K562 (cell line): ENCODE measurements around the gene MBD3. TPM values are rescaled to one million over a fixed set of nuclear protein-coding genes. Genes with fewer than 3 reads are reported as not detected.

ENCODE experiments used
- ATAC-seq: fragments of 200-7000 bp; cut with Tn5 transposase; 3 replicates; pipeline ENCODE4 v1.9.1; 2020; ENCODE audit warnings: moderate library complexity
- BruUV-seq: library from RNA; stranded (reverse); fragments of 400-500 nt; replicated peaks from 2 replicates; lab custom pipeline; 2021; lab: Mats Ljungman, UMichigan
- CTCF ChIA-PET: fragments of 300-600 bp; formaldehyde crosslinking; extraction: SDS; loops from one replicate; lab custom pipeline; 2021; ENCODE audit warnings: low intra/inter-chr PET ratio; lab: Yijun Ruan, JAX
- POLR2A ChIA-PET: fragments of 300-600, 350-650 bp; sonication (Branson Sonifier 250); formaldehyde crosslinking; extraction: SDS; loops from one replicate; lab custom pipeline; 2021; ENCODE audit warnings: antibody characterized with exemption, inconsistent platforms; lab: Yijun Ruan, JAX
- DNase-seq, 4 experiments: peaks; one replicate each; pipeline versions ENCODE4 v3.0.0 to v3.0.0-alpha.2; 2011 to 2018; ENCODE audit warnings: low spot score in 3 of 4, mixed read lengths in 3 of 4; ENCODE audit errors: extremely low read depth in 1 of 4
- FAIRE-seq: peaks from 2 replicates; lab custom pipeline; 2011; peaks lifted over from hg19 to GRCh38; lab: Jason Lieb, UNC
- H2AFZ ChIP-seq: 2 replicates; pipeline ENCODE4 v1.6.0; 2011; ENCODE audit warnings: low read depth, low read length, control low read depth, inconsistent platforms
- H3K27ac ChIP-seq: fragments of 200-600 bp; 3 replicates; pipeline ENCODE4 v1.8.0; 2011; ENCODE audit warnings: low read depth, mild to moderate bottlenecking, control low read depth, inconsistent platforms, low read length, moderate library complexity, mixed read lengths; ENCODE audit errors: extremely low read depth
- H3K27me3 ChIP-seq, 2 experiments: fragments of 300-600 bp in 1 of 2; 2 replicates in 1 of 2; 3 replicates in 1 of 2; pipeline versions ENCODE4 v1.6.0 to v1.8.0; 2011; ENCODE audit warnings: inconsistent platforms in 2 of 2, low read length in 2 of 2, mild to moderate bottlenecking in 1 of 2, mixed read lengths in 1 of 2, moderate library complexity in 1 of 2; ENCODE audit not compliant: control insufficient read depth in 2 of 2, insufficient read depth in 2 of 2
- H3K36me3 ChIP-seq: fragments of 300-600 bp; 3 replicates; pipeline ENCODE4 v1.8.0; 2011; ENCODE audit warnings: mild to moderate bottlenecking, low read length, inconsistent platforms; ENCODE audit not compliant: control insufficient read depth, insufficient read depth
- H3K4me1 ChIP-seq, 2 experiments: fragments of 200-600 bp in 1 of 2; replicated peaks in 1 of 2; 2 replicates in 1 of 2; 3 replicates in 1 of 2; pipeline versions ENCODE4 v1.5.1 to v1.8.0; 2011; ENCODE audit warnings: inconsistent platforms in 2 of 2, low read length in 2 of 2, mild to moderate bottlenecking in 1 of 2, mixed read lengths in 1 of 2, moderate library complexity in 1 of 2; ENCODE audit not compliant: control insufficient read depth in 2 of 2, insufficient read depth in 2 of 2
- H3K4me2 ChIP-seq: 2 replicates; pipeline ENCODE4 v1.6.1; 2011; ENCODE audit warnings: low read length, control low read depth, inconsistent platforms, mixed read lengths; ENCODE audit not compliant: insufficient read depth
- H3K4me3 ChIP-seq: fragments of 200-600 bp; sonication (generic), shearing (Covaris generic); 2 replicates; pipeline ENCODE4 v1.5.1; 2016; ENCODE audit warnings: control low read depth, inconsistent platforms
- H3K79me2 ChIP-seq: fragments of 200-600 bp; 3 replicates; pipeline ENCODE4 v1.8.0; 2011; ENCODE audit warnings: low read length, inconsistent platforms; ENCODE audit not compliant: control insufficient read depth, insufficient read depth
- H3K9ac ChIP-seq, 2 experiments: 2 replicates each; pipeline versions ENCODE4 v1.6.0 to v1.6.1; 2011; ENCODE audit warnings: low read depth in 2 of 2, low read length in 2 of 2, control low read depth in 1 of 2, inconsistent platforms in 1 of 2, mild to moderate bottlenecking in 1 of 2, mixed read lengths in 1 of 2; ENCODE audit not compliant: insufficient read depth in 1 of 2
- H3K9me1 ChIP-seq: one replicate; pipeline ENCODE4 v1.6.0; 2011; ENCODE audit warnings: inconsistent platforms, mild to moderate bottlenecking, low read length, moderate library complexity; ENCODE audit not compliant: control insufficient read depth, insufficient read depth
- H3K9me3 ChIP-seq: replicated peaks from 2 replicates; pipeline ENCODE4 v1.5.1; 2011; ENCODE audit warnings: low read depth, low read length, inconsistent platforms; ENCODE audit not compliant: control insufficient read depth, insufficient read depth
- H4K20me1 ChIP-seq: replicated peaks from 2 replicates; pipeline ENCODE4 v1.6.1; 2011; ENCODE audit warnings: low read length, inconsistent platforms, mixed read lengths; ENCODE audit not compliant: control insufficient read depth, insufficient read depth
- CHD4 ChIP-seq: fragments of 200-600 bp; sonication (generic); IDR thresholded peaks from 3 replicates; pipeline ENCODE4 v1.6.1; 2012; ENCODE audit warnings: low read depth, mild to moderate bottlenecking, mixed read lengths, low read length, inconsistent platforms; ENCODE audit not compliant: insufficient read depth, insufficient replicate concordance, poor library complexity, severe bottlenecking
- EP300 ChIP-seq: IDR thresholded peaks from 2 replicates; pipeline ENCODE4 v1.6.1; 2012; ENCODE audit warnings: low read length, improper control_type of control experiment
- GTF3C2 ChIP-seq: IDR thresholded peaks from 3 replicates; pipeline ENCODE4 v1.6.1; 2011; ENCODE audit warnings: borderline replicate concordance, mild to moderate bottlenecking, moderate library complexity; ENCODE audit not compliant: insufficient read length; ENCODE audit errors: extremely low read depth
- HNRNPL ChIP-seq: fragments of 200-400 bp; formaldehyde crosslinking; IDR thresholded peaks from 2 replicates; pipeline ENCODE4 v1.6.1; 2017; ENCODE audit warnings: low read depth, mild to moderate bottlenecking, low read length
- POLR2G ChIP-seq: fragments of 200-400 bp; formaldehyde crosslinking; IDR thresholded peaks from 2 replicates; pipeline ENCODE4 v1.6.1; 2017; ENCODE audit warnings: low read depth, mild to moderate bottlenecking, antibody characterized with exemption, low read length, moderate library complexity
- RBM22 ChIP-seq: fragments of 200-400 bp; formaldehyde crosslinking; IDR thresholded peaks from 2 replicates; pipeline ENCODE4 v1.6.1; 2018; ENCODE audit warnings: low read length, low read depth; ENCODE audit not compliant: poor library complexity, severe bottlenecking
- WGBS: fragments of 100-300 bp; shearing (Covaris generic); methylation state at CpG from one replicate; pipeline ENCODE4 v1.1.6; 2016; ENCODE audit warnings: low coverage, mixed read lengths; ENCODE audit not compliant: insufficient coverage; ENCODE audit errors: missing lambda C conversion rate; 5-methylcytosine and 5-hydroxymethylcytosine counted together
- in situ Hi-C: fragments of 300-500 bp; cut with MboI; formaldehyde crosslinking; loops from 4 replicates; pipeline ENCODE4 v1.15.0; 2018; ENCODE audit warnings: inconsistent platforms, mixed read lengths
- intact Hi-C: fragments of 100-400 bp; cut with micrococcal nuclease; formaldehyde crosslinking; loops from 2 replicates; pipeline ENCODE4 v1.14.2; 2022
- polyA plus RNA-seq, 8 experiments: library from polyadenylated mRNA; depleted of rRNA in 4 of 8; stranded (reverse) in 5 of 8; unstranded in 3 of 8; fragments of >200 nt; fragmentation: Nextera tagmentation in 2 of 8; fragmentation: Illumina TruSeq in 1 of 8; extraction: Ambion mirVana in 2 of 8; extraction: Trizol in 1 of 8; gene quantifications; 2 replicates each; pipeline versions ENCODE4 v1.2.1 to v1.2.3, GENCODE V29; 2011 to 2014; ENCODE audit warnings: inconsistent platforms in 1 of 8, missing spikeins in 1 of 8
- total RNA-seq, 7 experiments: library from RNA; depleted of rRNA in 6 of 7; stranded (reverse); fragments of >200 nt in 6 of 7; fragmentation: Illumina TruSeq in 2 of 7; extraction: Trizol in 2 of 7; gene quantifications; 2 replicates each; pipeline versions ENCODE4 v1.2.1 to v1.2.3, GENCODE V29; 2011 to 2021; ENCODE audit warnings: low replicate concordance in 1 of 7

MBD3 gene
- total and polyA plus RNA-seq, 9 of the 15 experiments (the other 6 are each of a cell fraction or from before 2014, with no cell fraction given) = 0.24 to 137 (median 30.9) TPM

GRCh38 chr19:1622007-1622406, 29.3 kb upstream of the MBD3 start:
- H3K9me1 ChIP-seq = no peaks in the 10 kb centered on the region
- H3K27ac ChIP-seq = no peak overlapping the region
- no TSS peak for BruUV-seq
- no peak overlapping the region for H3K4me3 ChIP-seq
- no peak overlapping the region for H3K4me2 ChIP-seq
- H3K36me3 ChIP-seq = peaks cover 91% of the 10 kb centered on the region
- H3K9me3 ChIP-seq = no peaks in the 10 kb centered on the region
- H4K20me1 ChIP-seq = no peaks in the 10 kb centered on the region
- FAIRE-seq = no peak
- peaks cover 0 to 70% of the 10 kb centered on the region in 2 experiments; a peak in 2 of 5 replicates for H3K4me1 ChIP-seq
- WGBS = 85% methylated on average over 13 of the region's 23 CpGs
- H3K9ac ChIP-seq = no peak overlapping the region
- POLR2A ChIA-PET = no interaction called here
- in situ Hi-C loops (no loop called here), intact Hi-C loops (loop anchor here (5.0 kb wide), 1 partner anchor 50 kb away; no protein-coding TSS in a partner anchor)
- no peaks in the 10 kb centered on the region for H3K27me3 ChIP-seq
- H3K79me2 ChIP-seq = peaks cover 2% of the 10 kb centered on the region; the same call in 2 of the 3 replicates
- TF ChIP-seq GTF3C2 (no peak), RBM22 (peak; percentile 65), POLR2G (peak; percentile 54), CHD4 (no peak), HNRNPL (peak; percentile 46; the same call in 1 of the 2 replicates), EP300 (no peak)
- DNase-seq = no peak
- ATAC-seq = no peak
- H2AFZ ChIP-seq = no peak overlapping the region
- CTCF ChIA-PET = no interaction called here
